ENCODE measurements around the gene LARGE1.

DNA sequence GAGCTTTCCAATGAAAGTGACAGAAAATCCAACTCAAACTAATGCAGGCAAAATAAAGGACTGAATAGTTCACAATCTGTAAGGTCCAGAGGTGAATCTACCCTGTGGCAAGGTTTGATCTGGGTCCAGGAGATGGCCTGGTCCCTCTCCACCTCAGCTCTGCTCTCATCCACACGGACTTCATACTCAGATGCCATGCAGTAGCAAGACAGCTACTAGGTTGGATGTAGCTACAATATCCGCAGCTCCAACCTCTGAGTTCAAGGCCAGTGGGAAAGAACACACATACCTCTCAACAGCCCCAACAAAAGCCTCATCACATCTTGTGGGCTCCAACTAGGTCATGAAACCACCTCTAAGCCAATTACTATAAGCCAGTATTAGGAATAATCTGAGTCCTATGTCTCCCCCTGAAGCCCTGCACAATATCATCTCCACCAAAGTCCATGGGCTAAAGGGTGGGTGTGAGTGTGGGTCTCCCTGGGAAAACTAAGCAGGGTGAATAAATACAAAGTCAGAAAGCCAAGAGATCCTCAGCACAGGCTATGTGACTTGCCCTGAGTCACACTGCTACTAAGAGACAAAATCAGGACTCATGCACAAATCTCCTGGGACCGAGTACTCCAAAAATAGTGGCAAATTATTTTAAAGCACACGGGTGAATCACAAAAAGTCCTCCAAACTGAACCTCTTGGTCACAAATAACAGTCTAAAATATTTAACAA, 78.8 kb downstream of the LARGE1 start:
- TF ChIP-seq POLR2AphosphoS5 (IDR thresholded peaks at IDR 0.05; ENCODE audit: low read depth, low read length) (no peak), TAF1 (IDR thresholded peaks at IDR 0.05; ENCODE audit: borderline replicate concordance, insufficient read depth, low read length) (no peak), SIN3A (IDR thresholded peaks at IDR 0.05; ENCODE audit: borderline replicate concordance, insufficient read depth, low read length) (no peak), FOXP2 (optimal IDR thresholded peaks at IDR 0.05; ENCODE audit: borderline replicate concordance, extremely low read depth, extremely low read length, insufficient read depth) (no peak)
- TF ChIP-seq, protein P1, sequence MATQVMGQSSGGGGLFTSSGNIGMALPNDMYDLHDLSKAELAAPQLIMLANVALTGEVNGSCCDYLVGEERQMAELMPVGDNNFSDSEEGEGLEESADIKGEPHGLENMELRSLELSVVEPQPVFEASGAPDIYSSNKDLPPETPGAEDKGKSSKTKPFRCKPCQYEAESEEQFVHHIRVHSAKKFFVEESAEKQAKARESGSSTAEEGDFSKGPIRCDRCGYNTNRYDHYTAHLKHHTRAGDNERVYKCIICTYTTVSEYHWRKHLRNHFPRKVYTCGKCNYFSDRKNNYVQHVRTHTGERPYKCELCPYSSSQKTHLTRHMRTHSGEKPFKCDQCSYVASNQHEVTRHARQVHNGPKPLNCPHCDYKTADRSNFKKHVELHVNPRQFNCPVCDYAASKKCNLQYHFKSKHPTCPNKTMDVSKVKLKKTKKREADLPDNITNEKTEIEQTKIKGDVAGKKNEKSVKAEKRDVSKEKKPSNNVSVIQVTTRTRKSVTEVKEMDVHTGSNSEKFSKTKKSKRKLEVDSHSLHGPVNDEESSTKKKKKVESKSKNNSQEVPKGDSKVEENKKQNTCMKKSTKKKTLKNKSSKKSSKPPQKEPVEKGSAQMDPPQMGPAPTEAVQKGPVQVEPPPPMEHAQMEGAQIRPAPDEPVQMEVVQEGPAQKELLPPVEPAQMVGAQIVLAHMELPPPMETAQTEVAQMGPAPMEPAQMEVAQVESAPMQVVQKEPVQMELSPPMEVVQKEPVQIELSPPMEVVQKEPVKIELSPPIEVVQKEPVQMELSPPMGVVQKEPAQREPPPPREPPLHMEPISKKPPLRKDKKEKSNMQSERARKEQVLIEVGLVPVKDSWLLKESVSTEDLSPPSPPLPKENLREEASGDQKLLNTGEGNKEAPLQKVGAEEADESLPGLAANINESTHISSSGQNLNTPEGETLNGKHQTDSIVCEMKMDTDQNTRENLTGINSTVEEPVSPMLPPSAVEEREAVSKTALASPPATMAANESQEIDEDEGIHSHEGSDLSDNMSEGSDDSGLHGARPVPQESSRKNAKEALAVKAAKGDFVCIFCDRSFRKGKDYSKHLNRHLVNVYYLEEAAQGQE (IDR thresholded peaks at IDR 0.05; ENCODE audit: insufficient read depth in 1 of 2, low read depth in 2 of 2, low read length in 2 of 2): no peak
